ENCODE data around the gene OSBPL8. TPM values are rescaled to one million over a fixed set of nuclear protein-coding genes. Genes with fewer than 3 reads are reported as not detected.
A peak's percentile ranks its signal among the peaks of the same experiment; 100 is the strongest.

The OSBPL8 gene
- total RNA-seq, 4 donors from 2014 or later: 50.0 to 55.0 (median 54.7) TPM

DNA sequence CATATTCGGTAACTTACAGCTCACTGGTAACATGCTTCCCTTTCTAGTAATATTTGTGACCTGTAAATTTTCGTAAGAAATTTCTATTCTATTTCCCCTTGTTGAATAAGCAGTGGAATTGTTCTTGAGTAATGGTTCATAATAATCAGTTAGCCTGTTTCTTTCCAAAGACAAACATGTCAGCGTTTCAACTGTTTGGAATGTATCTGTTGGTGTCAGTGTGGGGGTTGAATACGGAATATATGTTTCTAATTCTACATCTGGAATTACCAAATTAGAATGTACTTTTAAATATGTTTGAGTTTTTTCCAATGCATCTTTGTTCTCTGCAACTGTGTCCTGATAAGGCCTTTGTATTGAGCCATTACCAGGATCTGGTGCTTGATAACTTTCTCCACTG lies 213.3 kb downstream of the OSBPL8 start:
- Histone ChIP-seq H3K9me3 (no peaks in the 10 kb centered on the region), H3K4me1 (peaks cover 17 to 42% (median 32%) of the 10 kb centered on the region in 4 donors), H3K4me3 (no peak overlapping the region), H3K27me3 (no peaks in the 10 kb centered on the region), H3K36me3 (no peaks in the 10 kb centered on the region), H3K27ac (replicated peaks in 1 of 4) (peak overlapping the region; percentile 84 to 91 (median 88))
- TF ChIP-seq POLR2A (IDR thresholded peaks at IDR 0.05; ENCODE audit: low read depth) (no peak), EP300 (IDR thresholded peaks at IDR 0.05) (no peak), POLR2AphosphoS5 (IDR thresholded peaks at IDR 0.05) (no peak)
- TF ChIP-seq, protein P1, sequence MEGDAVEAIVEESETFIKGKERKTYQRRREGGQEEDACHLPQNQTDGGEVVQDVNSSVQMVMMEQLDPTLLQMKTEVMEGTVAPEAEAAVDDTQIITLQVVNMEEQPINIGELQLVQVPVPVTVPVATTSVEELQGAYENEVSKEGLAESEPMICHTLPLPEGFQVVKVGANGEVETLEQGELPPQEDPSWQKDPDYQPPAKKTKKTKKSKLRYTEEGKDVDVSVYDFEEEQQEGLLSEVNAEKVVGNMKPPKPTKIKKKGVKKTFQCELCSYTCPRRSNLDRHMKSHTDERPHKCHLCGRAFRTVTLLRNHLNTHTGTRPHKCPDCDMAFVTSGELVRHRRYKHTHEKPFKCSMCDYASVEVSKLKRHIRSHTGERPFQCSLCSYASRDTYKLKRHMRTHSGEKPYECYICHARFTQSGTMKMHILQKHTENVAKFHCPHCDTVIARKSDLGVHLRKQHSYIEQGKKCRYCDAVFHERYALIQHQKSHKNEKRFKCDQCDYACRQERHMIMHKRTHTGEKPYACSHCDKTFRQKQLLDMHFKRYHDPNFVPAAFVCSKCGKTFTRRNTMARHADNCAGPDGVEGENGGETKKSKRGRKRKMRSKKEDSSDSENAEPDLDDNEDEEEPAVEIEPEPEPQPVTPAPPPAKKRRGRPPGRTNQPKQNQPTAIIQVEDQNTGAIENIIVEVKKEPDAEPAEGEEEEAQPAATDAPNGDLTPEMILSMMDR (IDR thresholded peaks at IDR 0.05): no peak
- 70% methylated on average over 4 of the region's 4 CpGs for WGBS
- DNase-seq (ENCODE audit: extremely low spot score): no peak
- intact Hi-C loops (cut with DNase I): loop anchor here (5.0 kb wide), 1 partner anchor 314 kb away; the partner anchor contains the start of gene PHLDA1

DNA sequence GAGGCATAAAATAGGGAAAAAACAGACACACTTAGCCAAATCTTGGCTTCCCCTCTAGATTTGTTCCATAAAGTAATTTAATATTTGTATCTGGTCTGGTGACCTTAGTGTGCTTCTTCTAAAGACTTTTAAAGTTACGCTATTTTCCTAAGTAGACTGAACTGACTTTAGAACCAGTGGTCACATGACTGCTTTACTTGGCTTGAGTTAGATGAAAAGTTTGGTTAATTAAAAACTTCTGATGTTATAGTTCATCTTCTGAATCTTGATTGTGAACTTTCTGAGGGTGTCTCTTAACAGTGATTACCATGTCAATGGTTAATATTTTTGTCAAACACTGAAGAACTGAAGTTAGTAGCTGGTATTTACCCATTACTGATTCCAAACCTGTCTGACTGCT lies 214.0 kb downstream of the OSBPL8 start:
- WGBS: 93% methylated on average over 1 of the region's 1 CpG
- Histone ChIP-seq H3K4me1 (peaks cover 17 to 42% (median 32%) of the 10 kb centered on the region in 4 donors), H3K36me3 (no peaks in the 10 kb centered on the region), H3K9me3 (no peaks in the 10 kb centered on the region), H3K4me3 (no peak overlapping the region), H3K27ac (replicated peaks in 1 of 4) (peak overlapping the region; percentile 42 to 91 (median 86)), H3K27me3 (no peaks in the 10 kb centered on the region)
- no peak for DNase-seq (ENCODE audit: extremely low spot score)
- intact Hi-C loops (cut with DNase I): loop anchor here (5.0 kb wide), 1 partner anchor 313 kb away; the partner anchor contains the start of gene PHLDA1
- no peak for TF ChIP-seq POLR2AphosphoS5 (IDR thresholded peaks at IDR 0.05)
- TF ChIP-seq POLR2A (IDR thresholded peaks at IDR 0.05; ENCODE audit: low read depth): no peak
- TF ChIP-seq, protein P1 (IDR thresholded peaks at IDR 0.05): no peak
- no peak for TF ChIP-seq EP300 (IDR thresholded peaks at IDR 0.05)

DNA sequence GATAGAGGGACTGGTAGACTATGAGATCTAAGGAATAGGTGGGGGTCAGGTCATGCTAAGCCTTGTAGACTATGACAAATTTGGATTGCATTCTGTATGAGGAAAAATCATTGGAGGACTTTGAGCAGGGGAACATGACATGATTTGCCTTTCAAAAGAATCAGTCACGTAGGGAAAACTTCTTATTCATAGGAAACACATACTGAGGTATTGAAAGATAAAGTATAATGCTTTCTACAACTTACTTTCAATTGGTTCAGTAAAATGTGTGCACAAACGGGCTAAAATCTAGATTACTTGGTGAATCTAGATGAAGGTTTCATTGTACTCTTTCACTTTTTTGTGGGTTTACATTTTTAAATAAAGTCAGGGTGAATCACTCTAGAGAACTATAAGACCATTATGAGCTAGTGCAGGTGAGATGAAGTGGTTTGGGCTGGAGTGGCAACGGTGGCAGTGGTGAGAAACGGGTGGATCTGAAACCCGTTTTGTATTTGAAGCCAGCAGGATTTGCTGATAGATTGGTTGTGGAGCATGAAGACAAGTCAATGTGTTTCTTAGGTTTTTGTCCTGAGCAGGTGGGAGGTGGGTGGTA lies 218.0 kb downstream of the OSBPL8 start:
- TF ChIP-seq POLR2A (IDR thresholded peaks at IDR 0.05; ENCODE audit: low read depth) (no peak), EP300 (IDR thresholded peaks at IDR 0.05) (no peak)
- TF ChIP-seq, protein P1 (IDR thresholded peaks at IDR 0.05): no peak
- 96% methylated on average over 5 of the region's 5 CpGs for WGBS
- H3K36me3 ChIP-seq: no peaks in the 10 kb centered on the region
- peaks cover 7 to 25% (median 15%) of the 10 kb centered on the region in 4 donors for H3K4me1 ChIP-seq
- no peak overlapping the region for H3K27ac ChIP-seq (replicated peaks in 1 of 4)
- DNase-seq (ENCODE audit: extremely low spot score): no peak
- no peaks in the 10 kb centered on the region for H3K27me3 ChIP-seq
- no peaks in the 10 kb centered on the region for H3K9me3 ChIP-seq
- no peak overlapping the region for H3K4me3 ChIP-seq
- intact Hi-C loops (cut with DNase I): no loop called here

DNA sequence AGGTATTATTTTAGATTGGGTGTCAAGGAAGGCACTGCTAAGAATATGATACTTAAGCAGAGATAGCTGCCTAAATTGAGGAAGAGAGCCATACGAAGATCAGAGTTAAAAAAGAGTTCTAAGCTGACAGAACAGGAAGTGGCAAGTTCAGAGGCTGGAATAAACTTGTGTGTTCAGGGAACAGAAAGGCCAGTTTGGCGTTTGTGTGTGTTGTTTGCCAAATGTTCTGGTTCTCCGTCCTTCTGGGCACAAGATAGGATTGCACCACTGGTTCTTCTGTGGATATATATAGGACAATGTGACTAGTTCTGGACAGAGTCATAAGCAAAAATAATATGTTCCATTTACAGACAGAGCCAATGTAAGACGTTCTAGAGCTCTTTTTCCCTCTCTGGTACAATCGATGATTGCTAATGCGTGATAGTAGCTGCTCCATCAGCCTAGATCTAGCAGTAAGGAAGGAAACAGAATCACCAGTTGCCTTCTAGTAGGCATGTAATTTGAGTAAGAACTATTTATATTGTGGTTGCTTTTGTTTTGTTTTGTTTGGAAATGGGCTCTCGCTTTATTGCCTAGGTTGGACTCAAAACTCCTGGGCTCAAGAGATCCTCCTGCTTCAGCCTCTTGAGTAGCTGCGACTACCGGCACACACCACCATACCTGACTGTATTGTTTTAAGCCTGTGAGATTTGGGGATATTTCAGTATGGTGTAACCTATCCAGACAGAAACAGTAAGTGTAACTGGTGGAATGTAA lies 218.7 kb downstream of the OSBPL8 start:
- Histone ChIP-seq H3K36me3 (no peaks in the 10 kb centered on the region), H3K4me1 (peaks cover under 1 to 18% (median 9%) of the 10 kb centered on the region in 4 donors), H3K9me3 (no peaks in the 10 kb centered on the region), H3K27me3 (no peaks in the 10 kb centered on the region), H3K4me3 (no peak overlapping the region), H3K27ac (replicated peaks in 1 of 4) (no peak overlapping the region)
- intact Hi-C loops (cut with DNase I): no loop called here
- 79% methylated on average over 9 of the region's 9 CpGs for WGBS
- DNase-seq (ENCODE audit: extremely low spot score): no peak
- no peak for TF ChIP-seq POLR2AphosphoS5 (IDR thresholded peaks at IDR 0.05)

DNA sequence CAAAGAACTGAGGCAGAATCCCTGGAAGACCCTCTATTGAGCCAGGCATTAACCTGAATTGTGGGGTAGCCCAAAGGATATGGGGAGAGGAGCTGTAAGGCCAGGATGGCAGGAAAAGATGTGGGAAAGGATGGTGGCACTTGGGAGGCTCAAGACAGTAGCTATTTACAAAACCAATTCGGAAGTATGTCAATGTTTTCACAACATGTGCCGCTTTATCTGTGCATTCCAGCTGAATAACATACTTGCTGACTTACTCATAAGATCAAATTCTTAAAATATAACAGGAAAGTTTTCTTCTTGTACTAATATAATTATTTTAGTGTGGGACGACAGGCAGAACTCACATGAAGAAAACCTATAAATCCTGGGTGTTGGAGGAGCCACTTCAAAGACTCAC lies 222.0 kb downstream of the OSBPL8 start:
- TF ChIP-seq POLR2A (IDR thresholded peaks at IDR 0.05; ENCODE audit: low read depth) (no peak), POLR2AphosphoS5 (IDR thresholded peaks at IDR 0.05) (no peak), EP300 (IDR thresholded peaks at IDR 0.05) (no peak)
- TF ChIP-seq, protein P1 (IDR thresholded peaks at IDR 0.05): no peak
- no peak overlapping the region for H3K27ac ChIP-seq (replicated peaks in 1 of 4)
- H3K4me3 ChIP-seq: no peak overlapping the region
- H3K27me3 ChIP-seq: no peaks in the 10 kb centered on the region
- no peaks in the 10 kb centered on the region for H3K9me3 ChIP-seq
- DNase-seq (ENCODE audit: extremely low spot score): no peak
- no peaks in the 10 kb centered on the region for H3K36me3 ChIP-seq
- intact Hi-C loops (cut with DNase I): no loop called here
- 91% methylated on average over 3 of the region's 3 CpGs for WGBS
- no peaks in the 10 kb centered on the region for H3K4me1 ChIP-seq

All from esophagus muscularis mucosa (tissue), 4 donors.